Upper lobe of left lung (tissue), 4 donors: ENCODE results near the gene MAN1A1.

Source experiments
- EP300 ChIP-seq, 4 donors: sonication (generic); formaldehyde crosslinking; IDR thresholded peaks; one replicate each; pipeline ENCODE4 v1.5.1; 2017; ENCODE audit warnings: antibody characterized with exemption in 4 of 4, control low read depth in 2 of 4
- POLR2A ChIP-seq, 4 donors: fragments of 450-650 bp; IDR thresholded peaks; one replicate each; pipeline ENCODE4 v1.5.1; 2016 to 2017; ENCODE audit warnings: antibody characterized with exemption in 4 of 4, mild to moderate bottlenecking in 2 of 4
- POLR2AphosphoS5 ChIP-seq, 2 donors: sonication (generic); formaldehyde crosslinking; IDR thresholded peaks; one replicate each; pipeline ENCODE4 v1.5.1; 2017; ENCODE audit warnings: antibody characterized with exemption in 2 of 2
- TF ChIP-seq, protein P1 (sequence below), 6 experiments: fragments of 450-650 bp in 4 of 6; fragments of 200-600 bp in 2 of 6; sonication (generic) in 2 of 6; IDR thresholded peaks; one replicate each; pipeline ENCODE4 v1.5.1; 2016 to 2019; ENCODE audit warnings: antibody characterized with exemption in 6 of 6

DNA sequence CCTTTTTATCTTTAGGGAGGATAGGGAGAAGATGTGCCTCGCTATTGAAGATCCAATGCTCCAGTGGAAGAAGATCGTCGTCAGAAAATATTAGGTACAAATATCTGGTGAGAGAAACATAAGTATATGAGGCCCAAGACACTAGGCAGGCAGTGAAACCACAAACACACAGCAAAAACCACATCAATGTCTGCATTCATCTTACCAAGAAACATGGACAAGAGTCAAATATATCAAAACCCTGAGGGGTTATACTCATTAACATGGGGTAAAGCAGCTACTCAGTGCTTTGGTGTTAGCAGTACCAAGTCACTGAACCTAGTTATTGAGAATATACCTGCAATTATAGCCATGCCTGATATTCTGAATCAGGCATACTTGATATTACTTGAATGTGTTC is 169.7 kb downstream of the MAN1A1 start:
- TF ChIP-seq, protein P1, sequence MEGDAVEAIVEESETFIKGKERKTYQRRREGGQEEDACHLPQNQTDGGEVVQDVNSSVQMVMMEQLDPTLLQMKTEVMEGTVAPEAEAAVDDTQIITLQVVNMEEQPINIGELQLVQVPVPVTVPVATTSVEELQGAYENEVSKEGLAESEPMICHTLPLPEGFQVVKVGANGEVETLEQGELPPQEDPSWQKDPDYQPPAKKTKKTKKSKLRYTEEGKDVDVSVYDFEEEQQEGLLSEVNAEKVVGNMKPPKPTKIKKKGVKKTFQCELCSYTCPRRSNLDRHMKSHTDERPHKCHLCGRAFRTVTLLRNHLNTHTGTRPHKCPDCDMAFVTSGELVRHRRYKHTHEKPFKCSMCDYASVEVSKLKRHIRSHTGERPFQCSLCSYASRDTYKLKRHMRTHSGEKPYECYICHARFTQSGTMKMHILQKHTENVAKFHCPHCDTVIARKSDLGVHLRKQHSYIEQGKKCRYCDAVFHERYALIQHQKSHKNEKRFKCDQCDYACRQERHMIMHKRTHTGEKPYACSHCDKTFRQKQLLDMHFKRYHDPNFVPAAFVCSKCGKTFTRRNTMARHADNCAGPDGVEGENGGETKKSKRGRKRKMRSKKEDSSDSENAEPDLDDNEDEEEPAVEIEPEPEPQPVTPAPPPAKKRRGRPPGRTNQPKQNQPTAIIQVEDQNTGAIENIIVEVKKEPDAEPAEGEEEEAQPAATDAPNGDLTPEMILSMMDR (IDR thresholded peaks at IDR 0.05), result no peak
- TF ChIP-seq POLR2AphosphoS5 (IDR thresholded peaks at IDR 0.05) (no peak), POLR2A (IDR thresholded peaks at IDR 0.05) (no peak), EP300 (IDR thresholded peaks at IDR 0.05) (no peak)
